Activated T-cell treated with anti-CD3 and anti-CD28 coated beads for 1 hour (primary cell): ENCODE measurements around the gene C17orf75.
A peak's percentile ranks its signal among the peaks of the same experiment; 100 is the strongest.
"Not testable (repeated sequence)": the region's sequence is repeated elsewhere in the genome, so short reads cannot be mapped to it uniquely, and the experiment has no call there.

Experiments used
- DNase-seq: peaks from one replicate; pipeline ENCODE4 v3.0.0-alpha.2; 2020; ENCODE audit warnings: low read depth

The C17orf75 gene

GRCh38 chr17:32345951-32346600, 4.1 kb upstream of the C17orf75 start:
- DNase-seq: no peak

- no peak for DNase-seq
Observed at GRCh38 chr17:32342603-32343325, 791 bp upstream of the C17orf75 start.

GRCh38 chr17:32341141-32341856, 674 bp downstream of the C17orf75 start:
- peak; percentile 20 for DNase-seq

- DNase-seq: no peak
Observed at GRCh38 chr17:32335687-32336086, 6.3 kb downstream of the C17orf75 start.

- no peak for DNase-seq
Observed at GRCh38 chr17:32335046-32335445, 6.9 kb downstream of the C17orf75 start.

GRCh38 chr17:32333187-32333586, 8.8 kb downstream of the C17orf75 start:
- no peak for DNase-seq

- DNase-seq: no peak
Observed at GRCh38 chr17:32331243-32332040, 10.5 kb downstream of the C17orf75 start.

- no peak for DNase-seq
Observed at GRCh38 chr17:32330147-32330546, 11.8 kb downstream of the C17orf75 start.

- DNase-seq: no peak
Observed at GRCh38 chr17:32327911-32328310, 14.1 kb downstream of the C17orf75 start.

- no peak for DNase-seq
Observed at GRCh38 chr17:32323811-32324491, 18.0 kb downstream of the C17orf75 start.

GRCh38 chr17:32323046-32323445, 18.9 kb downstream of the C17orf75 start:
- no peak for DNase-seq

GRCh38 chr17:32320847-32321246, 21.1 kb downstream of the C17orf75 start:
- DNase-seq: no peak

- not testable (repeated sequence) for DNase-seq
Observed at GRCh38 chr17:32320080-32320479, 21.9 kb downstream of the C17orf75 start.

- peak; percentile 56 for DNase-seq
Observed at GRCh38 chr17:32319548-32319905, 22.4 kb downstream of the C17orf75 start.

GRCh38 chr17:32318071-32318470, 23.9 kb downstream of the C17orf75 start:
- DNase-seq: no peak

- DNase-seq: no peak
Observed at GRCh38 chr17:32317353-32317752, 24.6 kb downstream of the C17orf75 start.

GRCh38 chr17:32316653-32317052, 25.3 kb downstream of the C17orf75 start:
- not testable (repeated sequence) for DNase-seq

- no peak for DNase-seq
Observed at GRCh38 chr17:32315171-32315570, 26.8 kb downstream of the C17orf75 start.

GRCh38 chr17:32314636-32315035, 27.3 kb downstream of the C17orf75 start:
- no peak for DNase-seq

- DNase-seq: no peak
Observed at GRCh38 chr17:32311028-32311536, 30.9 kb downstream of the C17orf75 start.

GRCh38 chr17:32307658-32308057, 34.3 kb downstream of the C17orf75 start:
- DNase-seq: no peak
